Spleen (tissue), 11 donors: ENCODE results near the gene PRDM5. TPM values are rescaled to one million over a fixed set of nuclear protein-coding genes. Genes with fewer than 3 reads are reported as not detected.

Experiments used
- DNase-seq: peaks from one replicate; pipeline ENCODE4 v3.0.0-alpha.2; 2020
- H3K27ac ChIP-seq, 8 donors: fragments of 200-600 bp; sonication (generic) in 7 of 8; 1 replicate in 4 of 8; 2 replicates in 4 of 8; pipeline versions ENCODE4 v1.5.0 to v1.8.0; 2016 to 2021; ENCODE audit warnings: inconsistent platforms in 4 of 8, mild to moderate bottlenecking in 4 of 8, moderate library complexity in 1 of 8
- H3K27me3 ChIP-seq, 7 donors: fragments of 200-600 bp; sonication (generic) in 6 of 7; replicated peaks in 1 of 7; 1 replicate in 4 of 7; 2 replicates in 3 of 7; pipeline versions ENCODE4 v1.5.0 to v1.8.0; 2016 to 2021; ENCODE audit warnings: inconsistent platforms in 3 of 7, mild to moderate bottlenecking in 1 of 7
- H3K36me3 ChIP-seq, 6 donors: fragments of 200-600 bp; sonication (generic) in 5 of 6; 1 replicate in 4 of 6; 2 replicates in 2 of 6; pipeline versions ENCODE4 v1.5.0 to v1.8.0; 2016 to 2021; ENCODE audit warnings: inconsistent platforms in 2 of 6
- H3K4me1 ChIP-seq, 6 donors: fragments of 200-600 bp; sonication (generic) in 5 of 6; 1 replicate in 3 of 6; 2 replicates in 3 of 6; pipeline versions ENCODE4 v1.5.0 to v1.8.0; 2016 to 2021; ENCODE audit warnings: inconsistent platforms in 3 of 6
- H3K4me3 ChIP-seq, 8 donors: fragments of 200-600 bp; sonication (generic) in 7 of 8; 1 replicate in 4 of 8; 2 replicates in 4 of 8; pipeline versions ENCODE4 v1.5.0 to v1.8.0; 2016 to 2021; ENCODE audit warnings: inconsistent platforms in 4 of 8, mild to moderate bottlenecking in 4 of 8, moderate library complexity in 2 of 8
- H3K9me3 ChIP-seq, 8 donors: fragments of 200-600 bp; sonication (generic) in 7 of 8; 1 replicate in 4 of 8; 2 replicates in 4 of 8; pipeline versions ENCODE4 v1.5.0 to v1.8.0; 2016 to 2021; ENCODE audit warnings: inconsistent platforms in 4 of 8
- CTCF ChIP-seq, 11 experiments: fragments of 200-600 bp in 7 of 11; fragments of 450-650 bp in 4 of 11; sonication (generic) in 4 of 11; IDR thresholded peaks in 8 of 11; conservative IDR thresholded peaks in 3 of 11; 1 replicate in 7 of 11; 2 replicates in 4 of 11; pipeline versions ENCODE4 v1.4.0 to v1.8.0; 2016 to 2021; ENCODE audit warnings: antibody characterized with exemption in 11 of 11, inconsistent platforms in 4 of 11, mild to moderate bottlenecking in 1 of 11
- POLR2A ChIP-seq, 3 donors: fragments of 450-650 bp; IDR thresholded peaks; one replicate each; pipeline ENCODE4 v1.5.1; 2017; ENCODE audit warnings: antibody characterized with exemption in 3 of 3, mild to moderate bottlenecking in 1 of 3
- POLR2AphosphoS5 ChIP-seq, 3 donors: sonication (generic); formaldehyde crosslinking; IDR thresholded peaks; one replicate each; pipeline ENCODE4 v1.5.1; 2017; ENCODE audit warnings: antibody characterized with exemption in 3 of 3
- WGBS, 5 donors: extraction: QIAGEN DNeasy Blood & Tissue Kit in 3 of 5; methylation state at CpG; one replicate each; pipeline versions ENCODE4 v1.1.5 to v1.1.7; 2013 to 2018; 5-methylcytosine and 5-hydroxymethylcytosine counted together
- intact Hi-C: fragments of 100-400 bp; cut with DNase I; formaldehyde crosslinking; loops from one replicate; pipeline ENCODE4 v1.15.0; 2023; ENCODE audit warnings: low total_unique reads
- polyA plus RNA-seq, 3 donors: library from polyadenylated mRNA; stranded (reverse); fragments of 200-250 nt; gene quantifications; one replicate each; pipeline ENCODE4 v1.2.1, GENCODE V29; 2013
- total RNA-seq, 7 donors: library from RNA; depleted of rRNA in 3 of 7; stranded (reverse); fragments of >200 nt in 3 of 7; fragmentation: NEBNext Ultra II Directional in 4 of 7; extraction: Animal tissue kit (Norgen Biotek cat#: 25700) in 4 of 7; gene quantifications; one replicate each; pipeline versions ENCODE4 v1.1.0 to v1.2.1, GENCODE V29; 2016 to 2021
- donor health status: healthy with polysubstance abuse.
- donor health status: DM: no; HTN: no; CAD: no; lungs with moderate emphysema.
- donor health status: DM: no; HTN: no; CAD: no.
- donor health status: Bipolar disorder and iron deficiency.
- donor health status: healthy.
- donor health status: DM: no; HTN: no; CAD: no.
- donor health status: DM: yes; HTN: yes; CAD: no.

Gene PRDM5
- total and polyA plus RNA-seq, 10 donors = 0.50 to 14.5 (median 7.6) TPM

- Histone ChIP-seq H3K36me3 (no peaks in the 10 kb centered on the region), H3K27me3 (no peaks in the 10 kb centered on the region), H3K4me1 (no peaks in the 10 kb centered on the region), H3K27ac (peak overlapping the region in 5 of 8 donors; percentile 39 to 66 (median 53)), H3K9me3 (peaks cover 0 to 3% (median under 1%) of the 10 kb centered on the region in 8 donors), H3K4me3 (peak overlapping the region in 1 of 8 donors; percentile 31)
- TF ChIP-seq CTCF (IDR thresholded peaks at IDR 0.05 in 8 of 11, conservative IDR thresholded peaks at IDR 0.05 in 3 of 11) = no peak
- no peak for TF ChIP-seq POLR2AphosphoS5 (IDR thresholded peaks at IDR 0.05)
- TF ChIP-seq POLR2A (IDR thresholded peaks at IDR 0.05) = no peak
- no peak for DNase-seq
- 67 to 89% (median 75%) methylated on average over 2 of the region's 2 CpGs for WGBS, 5 donors
- intact Hi-C loops = no loop called here
Measured at GRCh38 chr4:120815361-120815760, 107.2 kb downstream of the PRDM5 start.

GRCh38 chr4:120814886-120815285, 107.6 kb downstream of the PRDM5 start:
- peaks cover 0 to 8% (median 4%) of the 10 kb centered on the region in 8 donors for H3K9me3 ChIP-seq
- peak overlapping the region in 3 of 8 donors; percentile 53 to 66 (median 56) for H3K27ac ChIP-seq
- no peaks in the 10 kb centered on the region for H3K4me1 ChIP-seq
- H3K27me3 ChIP-seq = no peaks in the 10 kb centered on the region
- no peak for TF ChIP-seq POLR2A (IDR thresholded peaks at IDR 0.05)
- TF ChIP-seq POLR2AphosphoS5 (IDR thresholded peaks at IDR 0.05) = no peak
- no peak for TF ChIP-seq CTCF (IDR thresholded peaks at IDR 0.05 in 8 of 11, conservative IDR thresholded peaks at IDR 0.05 in 3 of 11)
- intact Hi-C loops = no loop called here
- H3K4me3 ChIP-seq = no peak overlapping the region
- no peak for DNase-seq
- WGBS, 5 donors = 80 to 92% (median 84%) methylated on average over 2 of the region's 2 CpGs
- no peaks in the 10 kb centered on the region for H3K36me3 ChIP-seq

- WGBS, 5 donors = 74 to 96% (median 94%) methylated on average over 2 of the region's 2 CpGs
- intact Hi-C loops = no loop called here
- DNase-seq = no peak
Measured at GRCh38 chr4:120812216-120812615, 110.3 kb downstream of the PRDM5 start.

GRCh38 chr4:120809518-120809917, 113.0 kb downstream of the PRDM5 start:
- H3K27ac ChIP-seq = no peak overlapping the region
- TF ChIP-seq CTCF (IDR thresholded peaks at IDR 0.05 in 8 of 11, conservative IDR thresholded peaks at IDR 0.05 in 3 of 11) = no peak
- no peak for TF ChIP-seq POLR2A (IDR thresholded peaks at IDR 0.05)
- TF ChIP-seq POLR2AphosphoS5 (IDR thresholded peaks at IDR 0.05) = no peak
- peaks cover 0 to 21% (median 2%) of the 10 kb centered on the region in 6 donors for H3K36me3 ChIP-seq
- 87 to 97% (median 95%) methylated on average over 1 of the region's 1 CpG for WGBS, 5 donors
- intact Hi-C loops = no loop called here
- H3K4me3 ChIP-seq = no peak overlapping the region
- no peaks in the 10 kb centered on the region for H3K27me3 ChIP-seq
- no peak for DNase-seq
- peaks cover 0 to 35% (median 21%) of the 10 kb centered on the region in 8 donors for H3K9me3 ChIP-seq
- H3K4me1 ChIP-seq = no peaks in the 10 kb centered on the region

More at GRCh38 chr4:120812216-120812615, 110.3 kb downstream of the PRDM5 start:
- Histone ChIP-seq H3K36me3 (peaks cover 0 to 19% (median 2%) of the 10 kb centered on the region in 6 donors), H3K27ac (no peak overlapping the region), H3K4me3 (no peak overlapping the region), H3K27me3 (no peaks in the 10 kb centered on the region), H3K9me3 (peaks cover 0 to 27% (median 19%) of the 10 kb centered on the region in 8 donors), H3K4me1 (no peaks in the 10 kb centered on the region)
- no peak for TF ChIP-seq POLR2A (IDR thresholded peaks at IDR 0.05)
